Adrenal gland (tissue), 5 donors: ENCODE data around the gene VAPA.

Experiments used
- POLR2A ChIP-seq, 2 donors: fragments of 450-650 bp; IDR thresholded peaks; one replicate each; pipeline ENCODE4 v1.6.1; 2017; ENCODE audit warnings: antibody characterized with exemption in 2 of 2, mild to moderate bottlenecking in 2 of 2, moderate library complexity in 1 of 2
- TF ChIP-seq, protein P1 (sequence below), 6 experiments: fragments of 450-650 bp in 4 of 6; fragments of 200-600 bp in 2 of 6; sonication (generic) in 1 of 6; IDR thresholded peaks; 1 replicate in 5 of 6; 2 replicates in 1 of 6; pipeline versions ENCODE4 v1.5.1 to v1.8.0; 2016 to 2021; ENCODE audit warnings: antibody characterized with exemption in 6 of 6, mild to moderate bottlenecking in 2 of 6, moderate library complexity in 1 of 6
- donor health status: DM: no; HTN: no; CAD: no.

DNA sequence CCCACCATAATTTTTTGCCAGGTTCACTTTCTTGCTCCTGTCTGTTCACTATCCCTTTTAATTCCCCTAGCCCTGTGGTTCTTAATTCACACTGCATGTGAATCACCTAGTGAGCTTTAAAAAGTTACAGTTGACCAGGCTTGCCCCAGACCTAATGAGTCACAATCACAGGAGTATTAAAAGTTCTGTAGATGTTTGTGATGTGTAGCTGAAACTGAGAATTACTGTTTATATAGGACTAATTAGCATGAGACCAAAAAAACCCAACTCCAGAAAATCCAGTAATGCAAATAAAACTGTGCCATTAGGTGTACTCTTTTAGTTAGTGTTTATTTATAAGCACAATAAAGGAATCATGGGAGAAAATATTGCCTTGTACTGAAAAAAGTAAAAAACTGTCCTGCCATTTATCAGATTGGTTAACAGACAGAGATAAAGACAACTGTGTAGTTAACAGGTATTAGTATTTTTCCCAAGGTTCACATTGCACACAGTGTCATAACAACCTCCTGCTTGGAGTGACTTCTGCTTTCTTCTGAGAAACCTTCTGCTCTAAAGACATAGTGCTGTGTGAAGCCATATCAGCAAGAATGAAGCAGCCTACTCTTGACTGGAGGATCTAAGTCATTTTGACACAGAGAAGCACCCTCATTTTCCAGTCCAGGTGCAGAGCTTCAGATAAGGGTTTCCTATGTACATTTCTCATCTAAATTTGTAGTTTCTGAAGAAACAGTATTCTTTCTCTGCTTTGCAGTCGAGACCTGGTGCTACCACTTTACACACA, 39.0 kb downstream of the VAPA start:
- TF ChIP-seq, protein P1, sequence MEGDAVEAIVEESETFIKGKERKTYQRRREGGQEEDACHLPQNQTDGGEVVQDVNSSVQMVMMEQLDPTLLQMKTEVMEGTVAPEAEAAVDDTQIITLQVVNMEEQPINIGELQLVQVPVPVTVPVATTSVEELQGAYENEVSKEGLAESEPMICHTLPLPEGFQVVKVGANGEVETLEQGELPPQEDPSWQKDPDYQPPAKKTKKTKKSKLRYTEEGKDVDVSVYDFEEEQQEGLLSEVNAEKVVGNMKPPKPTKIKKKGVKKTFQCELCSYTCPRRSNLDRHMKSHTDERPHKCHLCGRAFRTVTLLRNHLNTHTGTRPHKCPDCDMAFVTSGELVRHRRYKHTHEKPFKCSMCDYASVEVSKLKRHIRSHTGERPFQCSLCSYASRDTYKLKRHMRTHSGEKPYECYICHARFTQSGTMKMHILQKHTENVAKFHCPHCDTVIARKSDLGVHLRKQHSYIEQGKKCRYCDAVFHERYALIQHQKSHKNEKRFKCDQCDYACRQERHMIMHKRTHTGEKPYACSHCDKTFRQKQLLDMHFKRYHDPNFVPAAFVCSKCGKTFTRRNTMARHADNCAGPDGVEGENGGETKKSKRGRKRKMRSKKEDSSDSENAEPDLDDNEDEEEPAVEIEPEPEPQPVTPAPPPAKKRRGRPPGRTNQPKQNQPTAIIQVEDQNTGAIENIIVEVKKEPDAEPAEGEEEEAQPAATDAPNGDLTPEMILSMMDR (IDR thresholded peaks at IDR 0.05) = no peak
- no peak for TF ChIP-seq POLR2A (IDR thresholded peaks at IDR 0.05)
